ENCODE measurements around the gene FUBP1. TPM values are rescaled to one million over a fixed set of nuclear protein-coding genes. Genes with fewer than 3 reads are reported as not detected.

The FUBP1 gene
- total RNA-seq, 1 experiment from 2014 or later = 125 TPM

GRCh38 chr1:77905603-77906002 is 73.3 kb downstream of the FUBP1 start:
- no peak overlapping the region for H3K9ac ChIP-seq (ENCODE audit: low read length)
- RAD21 ChIA-PET (ENCODE audit: low non-redundant PET in 1 of 2, low total read pairs in 2 of 2, uncharacterized antibody in 2 of 2, unreplicated experiment in 2 of 2) = no interaction called here
- intact Hi-C loops (cut with micrococcal nuclease) = loop anchor here (10.0 kb wide), 2 partner anchors 221 to 371 kb away; partner anchors contain the start of gene ZZZ3
- no peak overlapping the region for H3K27ac ChIP-seq (ENCODE audit: low read depth, low read length)
- H2AFZ ChIP-seq (ENCODE audit: low read depth, low read length, poor library complexity, severe bottlenecking) = no peak overlapping the region
- H3K9me2 ChIP-seq (ENCODE audit: insufficient read depth) = no peaks in the 10 kb centered on the region
- DNase-seq (ENCODE audit: low read depth, low spot score) (no peak), ATAC-seq (no peak)
- H3K27me3 ChIP-seq (ENCODE audit: insufficient read depth, low read length) = no peaks in the 10 kb centered on the region
- no peaks in the 10 kb centered on the region for H4K20me1 ChIP-seq (ENCODE audit: insufficient read depth)
- no peak for TF ChIP-seq POLR2A (IDR thresholded peaks at IDR 0.05; ENCODE audit: borderline replicate concordance, extremely low read depth, insufficient read depth, insufficient read length)
- no peak for TF ChIP-seq EZH2phosphoT487 (IDR thresholded peaks at IDR 0.05; ENCODE audit: borderline replicate concordance)
- TF ChIP-seq POLR2AphosphoS5 (IDR thresholded peaks at IDR 0.05; ENCODE audit: low read depth, low read length) = no peak
- H3K4me1 ChIP-seq (ENCODE audit: control insufficient read depth in 1 of 2, insufficient read depth in 2 of 2, low read length in 2 of 2) = no peaks in the 10 kb centered on the region
- CTCF ChIA-PET = no interaction called here
- H3K4me2 ChIP-seq (ENCODE audit: low read length) = no peak overlapping the region
- no peaks in the 10 kb centered on the region for H3K36me3 ChIP-seq (ENCODE audit: control insufficient read depth in 1 of 2, insufficient read depth in 2 of 2, low read length in 2 of 2)
- no TSS peak for BruUV-seq (replicated peaks)
- H3K79me2 ChIP-seq (ENCODE audit: insufficient read depth, low read length) = no peaks in the 10 kb centered on the region
- H3K9me3 ChIP-seq (ENCODE audit: control insufficient read depth in 1 of 2, insufficient read depth in 1 of 2, low read depth in 1 of 2, low read length in 2 of 2) = no peaks in the 10 kb centered on the region
- H3K4me3 ChIP-seq (replicated peaks in 1 of 2; ENCODE audit: low read depth in 1 of 2, low read length in 2 of 2) = no peak overlapping the region
- POLR2A ChIA-PET = no interaction called here

GRCh38 chr1:77900687-77901293 is 78.1 kb downstream of the FUBP1 start:
- Histone ChIP-seq H3K27ac (ENCODE audit: low read depth, low read length) (no peak overlapping the region), H3K9me2 (ENCODE audit: insufficient read depth) (no peaks in the 10 kb centered on the region), H2AFZ (ENCODE audit: low read depth, low read length, poor library complexity, severe bottlenecking) (no peak overlapping the region), H4K20me1 (ENCODE audit: insufficient read depth) (no peaks in the 10 kb centered on the region), H3K4me2 (ENCODE audit: low read length) (no peak overlapping the region), H3K79me2 (ENCODE audit: insufficient read depth, low read length) (no peaks in the 10 kb centered on the region), H3K27me3 (ENCODE audit: insufficient read depth, low read length) (no peaks in the 10 kb centered on the region), H3K4me1 (ENCODE audit: control insufficient read depth in 1 of 2, insufficient read depth in 2 of 2, low read length in 2 of 2) (no peaks in the 10 kb centered on the region), H3K9ac (ENCODE audit: low read length) (no peak overlapping the region), H3K36me3 (ENCODE audit: control insufficient read depth in 1 of 2, insufficient read depth in 2 of 2, low read length in 2 of 2) (no peaks in the 10 kb centered on the region), H3K9me3 (ENCODE audit: control insufficient read depth in 1 of 2, insufficient read depth in 1 of 2, low read depth in 1 of 2, low read length in 2 of 2) (no peaks in the 10 kb centered on the region), H3K4me3 (replicated peaks in 1 of 2; ENCODE audit: low read depth in 1 of 2, low read length in 2 of 2) (no peak overlapping the region)
- no TSS peak for BruUV-seq (replicated peaks)
- ChIA-PET RAD21 (ENCODE audit: low non-redundant PET in 1 of 2, low total read pairs in 2 of 2, uncharacterized antibody in 2 of 2, unreplicated experiment in 2 of 2) (interaction anchor here in 1 of 2 experiments (1.0 kb wide), 1 partner anchor 214 kb away, joined by 3 read pairs; no protein-coding TSS in a partner anchor), POLR2A (no interaction called here), CTCF (interaction anchor here (1.2 to 1.4 kb wide), 2 partner anchors 121 to 588 kb away, joined by 3 to 4 read pairs; partner anchors contain the start of gene MIGA1)
- ATAC-seq (peak; percentile 90), DNase-seq (ENCODE audit: low read depth, low spot score) (peak; percentile 53)
- intact Hi-C loops (cut with micrococcal nuclease) = loop anchor here (1.0 to 10.0 kb wide), 3 partner anchors 216 to 752 kb away; partner anchors contain the start of gene ZZZ3
- TF ChIP-seq CTCF (IDR thresholded peaks at IDR 0.05 in 2 of 3, conservative IDR thresholded peaks at IDR 0.05 in 1 of 3; ENCODE audit: borderline replicate concordance in 1 of 3, insufficient read depth in 1 of 3, low read depth in 2 of 3, low read length in 2 of 3) (peak; percentile 56 to 84 (median 73); a peak in 5 of 6 replicates), RAD21 (IDR thresholded peaks at IDR 0.05; ENCODE audit: low read depth) (peak; percentile 82), JUND (IDR thresholded peaks at IDR 0.05) (no peak), SIN3A (IDR thresholded peaks at IDR 0.05; ENCODE audit: low read depth) (no peak), YY1 (IDR thresholded peaks at IDR 0.05; ENCODE audit: extremely low read depth, insufficient replicate concordance, low read depth, low read length) (no peak)
